Adrenal gland (tissue), 5 donors: ENCODE results near the gene VTN.

Experiments used
- POLR2A ChIP-seq, 2 donors: fragments of 450-650 bp; IDR thresholded peaks; one replicate each; pipeline ENCODE4 v1.6.1; 2017; ENCODE audit warnings: antibody characterized with exemption in 2 of 2, mild to moderate bottlenecking in 2 of 2, moderate library complexity in 1 of 2
- TF ChIP-seq, protein P1 (sequence below), 6 experiments: fragments of 450-650 bp in 4 of 6; fragments of 200-600 bp in 2 of 6; sonication (generic) in 1 of 6; IDR thresholded peaks; 1 replicate in 5 of 6; 2 replicates in 1 of 6; pipeline versions ENCODE4 v1.5.1 to v1.8.0; 2016 to 2021; ENCODE audit warnings: antibody characterized with exemption in 6 of 6, mild to moderate bottlenecking in 2 of 6, moderate library complexity in 1 of 6
- donor health status: DM: no; HTN: no; CAD: no.

DNA sequence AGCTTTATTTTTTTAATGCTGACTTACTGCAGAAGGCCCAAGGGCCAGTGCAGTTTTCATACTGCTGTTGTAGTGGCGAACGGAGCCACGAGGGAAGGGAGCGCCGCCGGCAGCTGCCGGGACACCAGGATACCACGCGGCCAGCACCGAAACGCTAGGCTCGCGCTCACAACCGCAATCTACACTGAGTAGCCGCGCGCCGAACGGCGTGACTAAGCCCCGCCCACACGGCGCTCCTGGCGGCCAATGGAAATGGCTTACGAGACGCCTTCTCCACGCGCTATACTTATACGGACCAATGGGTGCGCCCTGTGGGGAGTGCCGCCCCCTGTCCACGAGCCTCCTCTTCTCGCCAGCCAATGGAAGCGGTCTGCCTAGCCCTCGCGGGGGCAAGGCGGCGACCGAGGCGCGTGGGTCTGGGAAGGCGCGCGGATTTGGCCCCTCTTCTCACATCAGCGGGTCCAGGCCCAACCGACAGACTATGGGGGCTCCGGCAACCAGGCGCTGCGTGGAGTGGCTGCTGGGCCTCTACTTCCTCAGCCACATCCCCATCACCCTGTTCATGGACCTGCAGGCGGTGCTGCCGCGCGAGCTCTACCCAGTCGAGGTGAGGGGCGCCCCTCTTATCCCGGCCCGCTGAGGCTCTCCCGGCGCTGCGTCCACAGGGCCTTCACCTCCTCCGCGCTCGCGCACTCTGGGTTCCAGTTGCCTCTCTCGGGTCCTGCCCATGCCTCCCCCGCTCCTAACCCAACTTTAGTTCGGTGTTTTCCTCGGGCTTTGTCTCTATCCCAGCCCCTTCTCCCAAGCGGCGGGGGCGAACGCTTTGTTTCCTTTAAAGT is 51.1 kb downstream of the VTN start, which contains the start of gene TMEM97:
- TF ChIP-seq, protein P1, sequence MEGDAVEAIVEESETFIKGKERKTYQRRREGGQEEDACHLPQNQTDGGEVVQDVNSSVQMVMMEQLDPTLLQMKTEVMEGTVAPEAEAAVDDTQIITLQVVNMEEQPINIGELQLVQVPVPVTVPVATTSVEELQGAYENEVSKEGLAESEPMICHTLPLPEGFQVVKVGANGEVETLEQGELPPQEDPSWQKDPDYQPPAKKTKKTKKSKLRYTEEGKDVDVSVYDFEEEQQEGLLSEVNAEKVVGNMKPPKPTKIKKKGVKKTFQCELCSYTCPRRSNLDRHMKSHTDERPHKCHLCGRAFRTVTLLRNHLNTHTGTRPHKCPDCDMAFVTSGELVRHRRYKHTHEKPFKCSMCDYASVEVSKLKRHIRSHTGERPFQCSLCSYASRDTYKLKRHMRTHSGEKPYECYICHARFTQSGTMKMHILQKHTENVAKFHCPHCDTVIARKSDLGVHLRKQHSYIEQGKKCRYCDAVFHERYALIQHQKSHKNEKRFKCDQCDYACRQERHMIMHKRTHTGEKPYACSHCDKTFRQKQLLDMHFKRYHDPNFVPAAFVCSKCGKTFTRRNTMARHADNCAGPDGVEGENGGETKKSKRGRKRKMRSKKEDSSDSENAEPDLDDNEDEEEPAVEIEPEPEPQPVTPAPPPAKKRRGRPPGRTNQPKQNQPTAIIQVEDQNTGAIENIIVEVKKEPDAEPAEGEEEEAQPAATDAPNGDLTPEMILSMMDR (IDR thresholded peaks at IDR 0.05), result peak in 3 of 6 experiments; percentile 9 to 22 (median 10)
- TF ChIP-seq POLR2A (IDR thresholded peaks at IDR 0.05), result peak; percentile 20 to 57
